Right cardiac atrium (tissue), 5 donors: ENCODE measurements around the gene DHX8. TPM values are rescaled to one million over a fixed set of nuclear protein-coding genes. Genes with fewer than 3 reads are reported as not detected.
"Not testable (repeated sequence)": the region's sequence is repeated elsewhere in the genome, so short reads cannot be mapped to it uniquely, and the experiment has no call there.

Experiments used
- ATAC-seq, 2 donors: fragments of 200-7000 bp; cut with Tn5 transposase; one replicate each; pipeline versions ENCODE4 v1.8.0 to v1.9.1; 2020; ENCODE audit warnings: moderate library complexity in 2 of 2, mild to moderate bottlenecking in 1 of 2
- DNase-seq, 3 donors: peaks; one replicate each; pipeline ENCODE4 v3.0.0-alpha.2; 2020
- H3K27ac ChIP-seq: one replicate; pipeline ENCODE4 v1.5.1; 2013; ENCODE audit warnings: mild to moderate bottlenecking, low read length, control low read depth, moderate library complexity
- H3K27me3 ChIP-seq: one replicate; pipeline ENCODE4 v1.6.1; 2013; ENCODE audit not compliant: control insufficient read depth, insufficient read depth
- H3K4me1 ChIP-seq: one replicate; pipeline ENCODE4 v1.6.1; 2013; ENCODE audit warnings: low read length; ENCODE audit not compliant: control insufficient read depth, insufficient read depth
- H3K4me3 ChIP-seq: one replicate; pipeline ENCODE4 v1.5.1; 2013; ENCODE audit warnings: low read length, control low read depth
- H3K9me3 ChIP-seq: one replicate; pipeline ENCODE4 v1.6.1; 2013; ENCODE audit warnings: low read length; ENCODE audit not compliant: control insufficient read depth
- WGBS: extraction: QIAGEN DNeasy Blood & Tissue Kit; methylation state at CpG from one replicate; pipeline ENCODE4 v1.1.7; 2013; 5-methylcytosine and 5-hydroxymethylcytosine counted together
- intact Hi-C, 4 donors: fragments of 100-400 bp; cut with DNase I; formaldehyde crosslinking; loops; one replicate each; pipeline versions ENCODE4 v1.11.0 to v1.14.0; 2022 to 2023
- polyA plus RNA-seq: library from polyadenylated mRNA; stranded (reverse); fragments of 200-250 nt; gene quantifications from one replicate; pipeline ENCODE4 v1.2.3, GENCODE V29; 2013
- total RNA-seq, 4 donors: library from RNA; stranded (reverse); fragmentation: NEBNext Ultra II Directional; extraction: Animal tissue kit (Norgen Biotek cat#: 25700); gene quantifications; one replicate each; pipeline ENCODE4 v1.2.1, GENCODE V29; 2021
- donor health status: healthy with polysubstance abuse.
- donor health status: DM: no; HTN: yes; CAD: no.
- donor health status: DM: no; HTN: no; CAD: no.
- donor health status: DM: no; HTN: yes; CAD: no; lungs with severe emphysema.
- donor health status: DM: yes; HTN: yes; CAD: no.

DHX8 gene
- total and polyA plus RNA-seq, 5 donors, result 12.8 to 38.8 (median 26.9) TPM

DNA sequence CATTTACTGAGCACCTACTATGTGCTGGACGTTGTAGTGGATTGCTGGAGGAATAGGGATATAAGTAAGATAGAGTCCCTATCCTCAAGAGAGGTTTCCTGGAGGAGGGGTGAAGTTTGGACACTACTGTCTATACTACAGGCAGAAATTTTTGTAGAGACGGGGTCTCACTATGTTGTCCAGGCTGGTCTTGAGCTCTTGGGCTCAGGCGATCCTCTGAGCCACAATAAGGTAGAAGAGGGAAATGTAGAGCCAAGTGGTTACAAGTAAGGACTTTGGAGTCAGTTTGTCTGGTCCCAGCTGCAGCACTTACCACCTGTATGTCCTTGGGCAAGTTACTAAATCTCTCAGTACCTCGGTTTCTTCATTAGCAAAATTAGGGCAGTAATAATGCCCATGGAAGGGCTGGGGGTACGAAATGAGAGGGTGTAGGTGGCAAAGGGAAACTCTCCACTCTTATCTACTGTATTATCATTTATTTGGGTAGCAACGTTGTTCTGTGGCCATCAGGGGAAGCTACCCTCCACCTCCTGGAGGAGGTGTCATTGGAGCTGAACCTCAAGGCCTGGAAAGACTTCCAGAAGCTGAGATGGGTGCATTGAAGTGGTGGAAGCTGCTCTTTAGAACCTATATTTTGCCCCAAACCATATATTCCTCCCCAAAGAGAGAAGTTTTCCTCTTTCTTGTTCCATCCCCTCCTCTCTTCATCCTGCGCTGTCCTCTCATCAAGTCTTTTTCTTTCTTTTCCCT is 34.9 kb upstream of the DHX8 start:
- H3K4me3 ChIP-seq, result no peak overlapping the region
- 69% methylated on average over 7 of the region's 7 CpGs for WGBS
- no peak for ATAC-seq
- peaks cover 2% of the 10 kb centered on the region for H3K4me1 ChIP-seq
- intact Hi-C loops, result no loop called here
- DNase-seq, result no peak
- H3K27me3 ChIP-seq, result no peaks in the 10 kb centered on the region
- H3K27ac ChIP-seq, result no peak overlapping the region
- H3K9me3 ChIP-seq, result no peaks in the 10 kb centered on the region

DNA sequence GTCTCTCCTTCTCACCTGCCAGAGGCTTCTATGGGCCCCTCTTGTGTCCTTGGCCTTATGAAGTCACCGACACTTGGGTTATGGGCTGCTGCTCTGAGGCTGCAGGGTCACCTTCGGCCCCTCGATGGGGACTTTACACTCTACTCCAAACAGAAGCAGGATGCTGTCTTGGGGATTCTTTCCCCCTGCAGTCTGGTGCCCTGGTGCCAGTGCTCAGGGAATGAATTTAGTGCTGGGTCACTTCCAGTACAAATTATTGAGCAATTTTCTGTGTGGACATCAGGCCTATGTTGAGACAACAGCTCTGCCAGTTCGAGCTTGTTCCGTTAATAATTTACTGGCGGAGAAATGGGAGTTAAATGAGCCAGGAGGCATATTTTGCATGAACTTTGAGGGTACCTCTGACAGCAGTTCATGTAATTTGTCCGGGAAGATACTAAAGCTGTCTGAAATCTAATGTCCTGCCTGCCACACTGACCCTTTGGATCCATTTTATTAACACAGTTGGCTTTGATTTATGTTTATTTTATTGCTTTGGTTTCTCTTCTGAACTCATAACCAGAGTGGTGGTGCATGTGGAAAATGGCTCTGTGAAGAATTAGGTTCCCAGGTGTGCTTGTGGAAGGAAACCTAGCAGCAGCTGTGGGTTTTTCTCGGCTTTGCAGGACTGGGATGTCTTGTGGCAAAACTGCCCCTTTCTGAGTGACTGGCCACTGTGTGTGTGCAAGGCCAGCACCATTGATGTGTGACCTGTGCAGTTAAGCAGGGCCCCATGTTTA is 34.1 kb upstream of the DHX8 start:
- DNase-seq (no peak), ATAC-seq (peak; percentile 48 to 53)
- no peaks in the 10 kb centered on the region for H3K9me3 ChIP-seq
- peak overlapping the region; percentile 45 for H3K27ac ChIP-seq
- no peaks in the 10 kb centered on the region for H3K27me3 ChIP-seq
- no peak overlapping the region for H3K4me3 ChIP-seq
- WGBS, result 73% methylated on average over 8 of the region's 8 CpGs
- intact Hi-C loops, result no loop called here
- peaks cover 2% of the 10 kb centered on the region for H3K4me1 ChIP-seq

GRCh38 chr17:43450791-43451190 is 33.0 kb upstream of the DHX8 start:
- WGBS, result 94% methylated on average over 20 of the region's 20 CpGs
- H3K27me3 ChIP-seq, DNase-seq, H3K9me3 ChIP-seq, H3K4me3 ChIP-seq, H3K4me1 ChIP-seq, ATAC-seq, H3K27ac ChIP-seq, intact Hi-C loops: not testable (repeated sequence)

DNA sequence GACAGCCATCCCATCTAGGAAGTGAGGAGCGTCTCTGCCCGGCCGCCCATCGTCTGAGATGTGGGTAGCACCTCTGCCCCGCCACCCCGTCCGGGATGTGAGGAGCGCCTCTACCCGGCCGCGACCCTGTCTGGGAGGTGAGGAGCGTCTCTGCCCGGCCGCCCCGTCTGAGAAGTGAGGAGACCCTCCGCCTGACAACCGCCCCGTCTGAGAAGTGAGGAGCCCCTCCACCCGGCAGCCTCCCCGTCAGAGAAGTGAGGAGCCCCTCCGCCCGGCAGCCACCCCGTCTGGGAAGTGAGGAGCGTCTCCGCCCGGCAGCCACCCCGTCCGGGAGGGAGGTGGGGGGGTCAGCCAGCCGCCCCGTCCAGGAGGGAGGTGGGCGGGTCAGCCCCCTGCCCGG is 32.0 kb upstream of the DHX8 start:
- intact Hi-C loops, ATAC-seq, DNase-seq, H3K27me3 ChIP-seq, H3K4me1 ChIP-seq, H3K9me3 ChIP-seq, H3K4me3 ChIP-seq, H3K27ac ChIP-seq: not testable (repeated sequence)
- WGBS, result 95% methylated on average over 32 of the region's 32 CpGs

DNA sequence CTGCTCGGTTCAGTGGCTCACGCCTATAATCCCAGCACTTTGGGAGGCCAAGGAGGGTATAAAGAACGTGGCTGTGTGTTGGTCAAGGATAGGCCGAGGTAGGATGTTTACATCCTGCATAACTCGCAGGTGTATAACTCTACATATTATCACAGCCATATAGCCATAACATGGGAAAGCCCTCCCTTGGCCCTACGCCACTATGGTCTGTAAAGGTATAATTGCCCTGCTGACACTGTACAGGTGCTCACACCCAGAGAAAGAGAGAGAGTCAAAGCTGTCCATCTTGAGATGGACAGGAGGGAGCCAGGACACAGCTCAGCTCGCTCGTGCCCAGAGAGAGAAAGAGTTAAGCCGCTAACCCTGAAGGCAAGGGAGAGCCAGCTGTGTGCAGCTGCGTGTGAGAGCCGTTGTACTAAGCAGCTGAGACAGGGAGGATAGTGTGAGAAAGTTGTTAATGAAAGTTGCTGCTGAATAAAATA is 30.4 kb upstream of the DHX8 start:
- Histone ChIP-seq H3K9me3 (no peaks in the 10 kb centered on the region), H3K27me3 (no peaks in the 10 kb centered on the region), H3K4me1 (peaks cover 2% of the 10 kb centered on the region), H3K4me3 (no peak overlapping the region), H3K27ac (no peak overlapping the region)
- DNase-seq (peak; percentile 60 to 77 (median 77)), ATAC-seq (no peak)
- intact Hi-C loops, result no loop called here
- WGBS, result 61% methylated on average over 11 of the region's 11 CpGs

- 58% methylated on average over 1 of the region's 1 CpG for WGBS
- DNase-seq (no peak), ATAC-seq (no peak)
- H3K27ac ChIP-seq, result no peak overlapping the region
- intact Hi-C loops, result no loop called here
- H3K4me1 ChIP-seq, result peaks cover 4% of the 10 kb centered on the region
- H3K27me3 ChIP-seq, result no peaks in the 10 kb centered on the region
- no peak overlapping the region for H3K4me3 ChIP-seq
- no peaks in the 10 kb centered on the region for H3K9me3 ChIP-seq
These were observed 28.9 kb upstream of the DHX8 start for GRCh38 chr17:43454868-43455267.

- 98% methylated on average over 6 of the region's 6 CpGs for WGBS
- DNase-seq (no peak), ATAC-seq (no peak)
- H3K27me3 ChIP-seq, result no peaks in the 10 kb centered on the region
- no peak overlapping the region for H3K27ac ChIP-seq
- H3K4me1 ChIP-seq, result peaks cover 2% of the 10 kb centered on the region
- H3K4me3 ChIP-seq, result no peak overlapping the region
- H3K9me3 ChIP-seq, result no peaks in the 10 kb centered on the region
- intact Hi-C loops, result no loop called here
These were observed 27.7 kb upstream of the DHX8 start for GRCh38 chr17:43456029-43456428.

DNA sequence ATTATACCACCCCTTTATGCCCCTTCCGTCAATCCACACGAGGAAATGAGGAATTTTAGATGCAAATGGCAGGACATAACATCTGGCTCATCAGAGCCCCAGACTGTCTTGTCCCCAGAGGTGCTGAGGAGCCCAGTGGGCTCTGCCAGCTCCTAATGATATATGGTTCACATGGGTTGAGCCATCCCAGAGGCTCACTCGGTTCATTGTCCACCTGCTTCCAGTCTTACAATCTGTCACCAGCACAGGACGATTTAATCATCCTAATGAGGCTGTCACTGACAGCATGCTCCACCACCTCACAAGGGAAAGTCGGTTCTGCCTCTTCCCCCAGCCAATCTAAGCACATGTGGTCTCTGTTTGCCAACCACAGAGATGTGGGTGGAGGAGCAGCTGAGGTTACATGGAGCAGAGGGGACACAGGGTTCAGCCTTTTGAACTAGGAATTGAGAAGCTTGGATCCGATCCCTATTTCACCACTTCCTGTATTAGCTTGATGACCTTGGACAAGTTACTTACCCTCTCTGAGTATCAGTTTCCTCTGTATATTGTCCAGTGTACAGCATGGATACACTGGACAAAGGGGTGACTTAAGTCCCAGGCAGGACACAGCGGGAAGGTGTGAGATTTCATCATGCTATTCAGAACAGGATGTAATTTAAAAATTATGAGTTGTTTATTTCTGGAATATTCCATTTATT is 27.0 kb upstream of the DHX8 start:
- no peaks in the 10 kb centered on the region for H3K9me3 ChIP-seq
- intact Hi-C loops, result no loop called here
- ATAC-seq (peak; percentile 91), DNase-seq (peak in 2 of 3 donors; percentile 62 to 76)
- H3K4me3 ChIP-seq, result no peak overlapping the region
- 31% methylated on average over 7 of the region's 7 CpGs for WGBS
- peaks cover 2% of the 10 kb centered on the region for H3K4me1 ChIP-seq
- H3K27ac ChIP-seq, result peak overlapping the region; percentile 30
- H3K27me3 ChIP-seq, result no peaks in the 10 kb centered on the region

DNA sequence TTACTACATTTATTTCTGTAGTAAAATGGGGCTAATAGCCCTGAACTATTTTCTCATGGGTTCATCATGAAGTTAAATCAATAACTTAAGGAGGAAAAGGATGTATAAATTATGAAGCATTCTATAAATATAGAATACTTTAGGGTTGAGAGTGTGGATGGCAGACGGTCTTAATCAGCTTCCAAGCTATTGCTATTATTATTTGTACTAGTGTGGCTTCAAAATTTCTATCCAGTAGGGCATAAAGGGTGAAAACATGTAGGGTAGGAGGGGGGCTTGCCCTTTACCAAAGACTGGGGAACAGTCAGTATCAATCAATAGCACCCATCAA is 26.4 kb upstream of the DHX8 start:
- Histone ChIP-seq H3K27me3 (no peaks in the 10 kb centered on the region), H3K27ac (no peak overlapping the region), H3K4me3 (no peak overlapping the region), H3K9me3 (no peaks in the 10 kb centered on the region), H3K4me1 (peaks cover 2% of the 10 kb centered on the region)
- intact Hi-C loops, result no loop called here
- ATAC-seq (no peak), DNase-seq (no peak)
- 56% methylated on average over 1 of the region's 1 CpG for WGBS

- H3K9me3 ChIP-seq, H3K27me3 ChIP-seq, ATAC-seq, H3K4me3 ChIP-seq, H3K27ac ChIP-seq, DNase-seq, intact Hi-C loops, H3K4me1 ChIP-seq: not testable (repeated sequence)
- WGBS, result 90% methylated on average over 5 of the region's 5 CpGs
These were observed 23.9 kb upstream of the DHX8 start for GRCh38 chr17:43459878-43460277.

- DNase-seq, result no peak
- Histone ChIP-seq H3K9me3 (no peaks in the 10 kb centered on the region), H3K4me1 (peaks cover 3% of the 10 kb centered on the region), H3K4me3 (no peak overlapping the region), H3K27ac (no peak overlapping the region), H3K27me3 (no peaks in the 10 kb centered on the region)
- WGBS, result 92% methylated on average over 1 of the region's 1 CpG
- ATAC-seq, result no peak
- intact Hi-C loops, result no loop called here
These were observed 22.6 kb upstream of the DHX8 start for GRCh38 chr17:43461185-43461584.
